ENCODE data around the gene KRTAP9-9. TPM values are rescaled to one million over a fixed set of nuclear protein-coding genes. Genes with fewer than 3 reads are reported as not detected.
"Not testable (repeated sequence)": the region's sequence is repeated elsewhere in the genome, so short reads cannot be mapped to it uniquely, and the experiment has no call there.

Gene KRTAP9-9
- polyA plus RNA-seq, 1 experiment: not detected

DNA sequence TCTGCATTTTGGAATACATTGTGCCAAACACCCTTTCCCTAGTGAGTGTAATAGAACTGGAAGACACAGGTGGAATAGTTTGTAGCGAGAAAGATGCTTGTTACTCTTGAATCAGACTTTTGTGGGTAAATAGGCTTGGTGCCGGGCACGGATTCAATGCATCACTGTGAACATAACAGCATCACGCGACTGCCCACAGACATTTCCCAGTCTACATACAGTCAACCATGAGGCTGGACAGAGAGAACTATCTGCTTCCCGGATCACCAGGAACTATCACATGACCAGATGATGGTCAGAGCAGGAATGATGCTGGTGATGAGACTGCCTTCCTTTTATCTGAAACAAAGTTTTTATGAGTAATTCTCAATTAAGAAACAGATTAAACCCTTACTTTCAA is 29.1 kb upstream of the KRTAP9-9 start:
- CTCF ChIA-PET: no interaction called here
- no peaks in the 10 kb centered on the region for H3K27me3 ChIP-seq (ENCODE audit: control insufficient read depth, insufficient read depth, low read length)
- no peak for DNase-seq (ENCODE audit: low read depth, low spot score)
- POLR2A ChIA-PET: no interaction called here
- H3K27ac ChIP-seq (ENCODE audit: low read depth, low read length): no peak overlapping the region
- H3K9me3 ChIP-seq (ENCODE audit: control insufficient read depth, insufficient read depth, low read length): no peaks in the 10 kb centered on the region
- TF ChIP-seq, protein P1, sequence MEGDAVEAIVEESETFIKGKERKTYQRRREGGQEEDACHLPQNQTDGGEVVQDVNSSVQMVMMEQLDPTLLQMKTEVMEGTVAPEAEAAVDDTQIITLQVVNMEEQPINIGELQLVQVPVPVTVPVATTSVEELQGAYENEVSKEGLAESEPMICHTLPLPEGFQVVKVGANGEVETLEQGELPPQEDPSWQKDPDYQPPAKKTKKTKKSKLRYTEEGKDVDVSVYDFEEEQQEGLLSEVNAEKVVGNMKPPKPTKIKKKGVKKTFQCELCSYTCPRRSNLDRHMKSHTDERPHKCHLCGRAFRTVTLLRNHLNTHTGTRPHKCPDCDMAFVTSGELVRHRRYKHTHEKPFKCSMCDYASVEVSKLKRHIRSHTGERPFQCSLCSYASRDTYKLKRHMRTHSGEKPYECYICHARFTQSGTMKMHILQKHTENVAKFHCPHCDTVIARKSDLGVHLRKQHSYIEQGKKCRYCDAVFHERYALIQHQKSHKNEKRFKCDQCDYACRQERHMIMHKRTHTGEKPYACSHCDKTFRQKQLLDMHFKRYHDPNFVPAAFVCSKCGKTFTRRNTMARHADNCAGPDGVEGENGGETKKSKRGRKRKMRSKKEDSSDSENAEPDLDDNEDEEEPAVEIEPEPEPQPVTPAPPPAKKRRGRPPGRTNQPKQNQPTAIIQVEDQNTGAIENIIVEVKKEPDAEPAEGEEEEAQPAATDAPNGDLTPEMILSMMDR (IDR thresholded peaks at IDR 0.05; ENCODE audit: low read depth, low read length): no peak
- H3K4me3 ChIP-seq (ENCODE audit: low read depth, low read length): no peak overlapping the region

DNA sequence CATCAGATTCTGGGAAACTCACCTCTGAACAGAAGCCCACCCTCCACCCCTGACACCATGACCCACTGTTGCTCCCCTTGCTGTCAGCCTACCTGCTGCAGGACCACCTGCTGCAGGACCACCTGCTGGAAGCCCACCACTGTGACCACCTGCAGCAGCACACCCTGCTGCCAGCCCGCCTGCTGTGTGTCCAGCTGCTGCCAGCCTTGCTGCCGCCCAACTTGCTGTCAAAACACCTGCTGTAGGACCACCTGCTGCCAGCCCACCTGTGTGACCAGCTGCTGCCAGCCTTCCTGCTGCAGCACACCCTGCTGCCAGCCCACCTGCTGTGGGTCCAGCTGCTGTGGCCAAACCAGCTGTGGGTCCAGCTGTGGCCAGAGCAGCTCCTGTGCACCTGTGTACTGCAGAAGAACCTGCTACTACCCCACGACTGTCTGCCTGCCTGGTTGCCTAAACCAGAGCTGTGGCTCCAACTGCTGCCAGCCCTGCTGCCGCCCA is 28.5 kb upstream of the KRTAP9-9 start, which contains the start of gene KRTAP9-2:
KRTAP9-2 (plus strand) TSS at position 51 of the 498 bp plus-strand sequence; CDS start at position 58, 7 bp downstream.
- POLR2A ChIA-PET; H3K27me3 ChIP-seq (ENCODE audit: control insufficient read depth, insufficient read depth, low read length); H3K9me3 ChIP-seq (ENCODE audit: control insufficient read depth, insufficient read depth, low read length); H3K4me3 ChIP-seq (ENCODE audit: low read depth, low read length); DNase-seq (ENCODE audit: low read depth, low spot score); CTCF ChIA-PET; H3K27ac ChIP-seq (ENCODE audit: low read depth, low read length): not testable (repeated sequence)

DNA sequence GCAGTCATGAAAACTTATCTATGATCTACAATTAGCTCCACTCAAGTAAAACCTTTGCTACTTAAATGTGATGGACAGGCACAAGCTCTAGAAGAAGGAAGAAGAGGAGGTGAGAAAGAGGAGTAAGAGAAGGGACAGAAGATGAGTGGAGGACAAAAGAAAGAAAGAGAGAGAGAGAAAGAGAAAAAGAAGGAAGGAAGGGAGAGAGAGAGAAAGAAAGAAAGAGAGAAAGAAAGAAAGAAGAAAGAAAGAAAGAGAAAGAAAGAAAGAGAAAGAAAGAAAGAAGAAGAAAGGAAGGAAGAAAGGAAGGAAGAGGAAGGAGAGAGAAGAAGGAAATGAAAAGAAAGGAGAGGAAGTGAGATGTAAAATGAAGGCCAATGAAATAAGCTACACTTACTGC is 25.1 kb upstream of the KRTAP9-9 start:
- Histone ChIP-seq H3K27ac (ENCODE audit: low read depth, low read length) (no peak overlapping the region), H3K4me3 (ENCODE audit: low read depth, low read length) (no peak overlapping the region), H3K9me3 (ENCODE audit: control insufficient read depth, insufficient read depth, low read length) (no peaks in the 10 kb centered on the region), H3K27me3 (ENCODE audit: control insufficient read depth, insufficient read depth, low read length) (no peaks in the 10 kb centered on the region)
- DNase-seq (ENCODE audit: low read depth, low spot score): no peak
- POLR2A ChIA-PET: no interaction called here
- CTCF ChIA-PET: no interaction called here
- TF ChIP-seq, protein P1 (IDR thresholded peaks at IDR 0.05; ENCODE audit: low read depth, low read length): no peak

DNA sequence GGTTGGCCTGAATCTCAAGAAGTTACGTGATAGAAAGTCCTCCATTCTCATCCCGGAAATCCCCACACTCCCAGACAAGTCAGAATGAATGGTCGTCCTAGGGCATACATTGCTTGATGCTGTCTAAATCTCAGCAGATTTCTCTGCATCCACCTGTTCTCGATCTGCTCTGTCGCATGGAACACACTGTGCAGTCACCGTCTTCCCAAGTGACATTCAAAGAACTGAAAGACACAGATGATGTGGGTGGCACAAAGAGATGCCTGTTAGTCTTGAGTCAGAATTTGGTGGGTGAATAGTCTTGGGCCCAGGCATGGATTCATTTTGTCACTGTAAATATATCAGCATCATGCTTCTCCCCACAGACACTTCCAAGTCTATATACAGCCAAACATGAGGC is 23.5 kb upstream of the KRTAP9-9 start:
- ChIA-PET CTCF (no interaction called here), POLR2A (no interaction called here)
- H3K27ac ChIP-seq (ENCODE audit: low read depth, low read length): no peak overlapping the region
- TF ChIP-seq, protein P1 (IDR thresholded peaks at IDR 0.05; ENCODE audit: low read depth, low read length): no peak
- no peaks in the 10 kb centered on the region for H3K9me3 ChIP-seq (ENCODE audit: control insufficient read depth, insufficient read depth, low read length)
- H3K27me3 ChIP-seq (ENCODE audit: control insufficient read depth, insufficient read depth, low read length): no peaks in the 10 kb centered on the region
- H3K4me3 ChIP-seq (ENCODE audit: low read depth, low read length): no peak overlapping the region
- no peak for DNase-seq (ENCODE audit: low read depth, low spot score)

DNA sequence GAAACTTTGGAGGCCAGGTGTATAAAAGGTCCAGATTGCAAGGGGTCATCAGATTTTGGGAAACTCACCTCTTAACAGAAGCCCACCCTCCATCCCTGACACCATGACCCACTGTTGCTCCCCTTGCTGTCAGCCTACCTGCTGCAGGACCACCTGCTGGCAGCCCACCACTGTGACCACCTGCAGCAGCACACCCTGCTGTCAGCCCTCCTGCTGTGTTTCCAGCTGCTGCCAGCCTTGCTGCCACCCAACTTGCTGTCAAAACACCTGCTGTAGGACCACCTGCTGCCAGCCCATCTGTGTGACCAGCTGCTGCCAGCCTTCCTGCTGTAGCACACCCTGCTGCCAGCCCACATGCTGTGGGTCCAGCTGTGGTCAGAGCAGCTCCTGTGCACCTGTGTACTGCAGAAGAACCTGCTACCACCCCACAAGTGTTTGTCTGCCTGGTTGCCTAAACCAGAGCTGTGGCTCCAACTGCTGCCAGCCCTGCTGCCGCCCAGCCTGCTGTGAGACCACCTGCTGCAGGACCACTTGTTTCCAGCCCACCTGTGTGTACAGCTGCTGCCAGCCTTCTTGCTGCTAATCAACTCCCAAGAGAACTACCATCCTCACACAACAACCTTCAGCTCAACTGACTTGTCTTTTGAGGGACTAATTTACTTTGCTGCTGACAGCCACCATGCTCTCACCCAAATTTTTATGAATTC is 22.6 kb upstream of the KRTAP9-9 start, which contains the start of gene KRTAP9-3:
KRTAP9-3 (plus strand) TSS at position 51 of the 707 bp plus-strand sequence; CDS start at position 104, 53 bp downstream.
- H3K27me3 ChIP-seq (ENCODE audit: control insufficient read depth, insufficient read depth, low read length); POLR2A ChIA-PET; DNase-seq (ENCODE audit: low read depth, low spot score); H3K9me3 ChIP-seq (ENCODE audit: control insufficient read depth, insufficient read depth, low read length); H3K27ac ChIP-seq (ENCODE audit: low read depth, low read length); CTCF ChIA-PET; H3K4me3 ChIP-seq (ENCODE audit: low read depth, low read length): not testable (repeated sequence)

DNA sequence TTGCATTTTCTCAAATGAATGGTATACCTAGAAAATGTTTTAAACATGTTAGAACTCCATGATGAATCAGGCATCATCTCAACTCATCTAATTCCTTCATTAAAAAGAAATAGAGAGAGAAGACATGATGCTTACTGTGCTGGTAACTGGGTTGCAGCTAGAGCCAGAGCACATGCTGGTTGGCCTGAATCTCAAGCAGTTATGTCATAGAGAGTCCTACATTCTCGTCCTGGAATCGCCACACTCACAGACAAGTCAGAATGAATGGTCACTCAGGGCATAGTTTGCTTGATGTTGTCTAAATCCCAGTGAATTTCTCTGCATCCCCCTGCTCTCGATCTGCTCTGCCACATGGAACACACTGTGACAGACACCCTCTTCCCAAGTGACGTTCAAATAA is 18.1 kb upstream of the KRTAP9-9 start:
- DNase-seq (ENCODE audit: low read depth, low spot score); POLR2A ChIA-PET; CTCF ChIA-PET: not testable (repeated sequence)

DNA sequence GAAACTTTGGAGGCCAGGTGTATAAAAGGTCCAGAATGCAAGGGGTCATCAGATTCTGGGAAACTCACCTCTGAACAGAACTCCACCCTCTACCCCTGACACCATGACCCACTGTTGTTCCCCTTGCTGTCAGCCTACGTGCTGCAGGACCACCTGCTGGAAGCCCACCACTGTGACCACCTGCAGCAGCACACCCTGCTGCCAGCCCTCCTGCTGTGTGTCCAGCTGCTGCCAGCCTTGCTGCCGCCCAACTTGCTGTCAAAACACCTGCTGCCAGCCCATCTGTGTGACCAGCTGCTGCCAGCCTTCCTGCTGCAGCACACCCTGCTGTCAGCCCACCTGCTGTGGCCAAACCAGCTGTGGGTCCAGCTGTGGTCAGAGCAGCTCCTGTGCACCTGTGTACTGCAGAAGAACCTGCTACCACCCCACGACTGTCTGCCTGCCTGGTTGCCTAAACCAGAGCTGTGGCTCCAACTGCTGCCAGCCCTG is 17.2 kb upstream of the KRTAP9-9 start, which contains the start of gene KRTAP9-8:
KRTAP9-8 (plus strand) TSS at position 51 of the 489 bp plus-strand sequence; CDS start at position 104, 53 bp downstream.
- DNase-seq (ENCODE audit: low read depth, low spot score); H3K27ac ChIP-seq (ENCODE audit: low read depth, low read length); H3K27me3 ChIP-seq (ENCODE audit: control insufficient read depth, insufficient read depth, low read length); H3K9me3 ChIP-seq (ENCODE audit: control insufficient read depth, insufficient read depth, low read length); POLR2A ChIA-PET; H3K4me3 ChIP-seq (ENCODE audit: low read depth, low read length); CTCF ChIA-PET: not testable (repeated sequence)

More for the DNA sequence above, 18.1 kb upstream of the KRTAP9-9 start:
- not testable (repeated sequence) for H3K9me3 ChIP-seq (ENCODE audit: control insufficient read depth, insufficient read depth, low read length); H3K4me3 ChIP-seq (ENCODE audit: low read depth, low read length); H3K27ac ChIP-seq (ENCODE audit: low read depth, low read length); H3K27me3 ChIP-seq (ENCODE audit: control insufficient read depth, insufficient read depth, low read length)

- CTCF ChIA-PET: interaction anchor here (0.7 kb wide), 1 partner anchor 416 kb away, joined by 3 read pairs; no protein-coding TSS in a partner anchor
- H3K4me3 ChIP-seq (ENCODE audit: low read depth, low read length); H3K9me3 ChIP-seq (ENCODE audit: control insufficient read depth, insufficient read depth, low read length); POLR2A ChIA-PET; DNase-seq (ENCODE audit: low read depth, low spot score); H3K27ac ChIP-seq (ENCODE audit: low read depth, low read length): not testable (repeated sequence)
- peaks cover 13% of the 10 kb centered on the region for H3K27me3 ChIP-seq (ENCODE audit: control insufficient read depth, insufficient read depth, low read length)
Observed at GRCh38 chr17:41246995-41247787, 8.0 kb upstream of the KRTAP9-9 start.
